GM19397 (cell line): ENCODE data around the gene MYO1C.

Experiments used
- ATAC-seq: cut with Tn5 transposase; IDR thresholded peaks from one replicate; pipeline ENCODE4 v1.9.1; 2021; ENCODE audit warnings: mild to moderate bottlenecking, moderate library complexity; ENCODE audit not compliant: unreplicated experiment

The MYO1C gene

GRCh38 chr17:1486802-1487695 is 5.4 kb downstream of the MYO1C start:
- no peak for ATAC-seq

GRCh38 chr17:1485423-1486376 is 6.8 kb downstream of the MYO1C start:
- ATAC-seq = peak; percentile 26

GRCh38 chr17:1484676-1485422 is 7.6 kb downstream of the MYO1C start:
- ATAC-seq = peak; percentile 34

- ATAC-seq = no peak
Observed at GRCh38 chr17:1484060-1484535, 8.4 kb downstream of the MYO1C start.

- no peak for ATAC-seq
Observed at GRCh38 chr17:1482680-1483079, 9.8 kb downstream of the MYO1C start.

- no peak for ATAC-seq
Observed at GRCh38 chr17:1481736-1482135, 10.8 kb downstream of the MYO1C start.

- ATAC-seq = no peak
Observed at GRCh38 chr17:1480747-1481465, 11.6 kb downstream of the MYO1C start.

- no peak for ATAC-seq
Observed at GRCh38 chr17:1478418-1478817, 14.1 kb downstream of the MYO1C start.

- ATAC-seq = no peak
Observed at GRCh38 chr17:1475321-1475854, 17.1 kb downstream of the MYO1C start.

- peak; percentile 58 for ATAC-seq
Observed at GRCh38 chr17:1474402-1475189, 17.9 kb downstream of the MYO1C start.

GRCh38 chr17:1473841-1474240 is 18.6 kb downstream of the MYO1C start:
- no peak for ATAC-seq

GRCh38 chr17:1473170-1473569 is 19.3 kb downstream of the MYO1C start:
- ATAC-seq = no peak

GRCh38 chr17:1471911-1472821 is 20.3 kb downstream of the MYO1C start:
- ATAC-seq = no peak

- ATAC-seq = no peak
Observed at GRCh38 chr17:1471490-1471889, 21.0 kb downstream of the MYO1C start.

- no peak for ATAC-seq
Observed at GRCh38 chr17:1470755-1471462, 21.6 kb downstream of the MYO1C start.

GRCh38 chr17:1470071-1470754 is 22.3 kb downstream of the MYO1C start:
- ATAC-seq = no peak
